Stimulated activated CD8-positive, alpha-beta memory T cell treated with anti-CD3 and anti-CD28 coated beads, Interleukin-4, amount 100 ng/mL, for 4 hours (primary cell): Measurements from ENCODE around the gene LCN9.
"Not testable (repeated sequence)": the region's sequence is repeated elsewhere in the genome, so short reads cannot be mapped to it uniquely, and the experiment has no call there.

ENCODE experiments used
- DNase-seq, 2 donors: peaks; one replicate each; pipeline ENCODE4 v3.0.0-alpha.2; 2020; ENCODE audit warnings: low read depth in 2 of 2, low spot score in 1 of 2

Gene LCN9

DNA sequence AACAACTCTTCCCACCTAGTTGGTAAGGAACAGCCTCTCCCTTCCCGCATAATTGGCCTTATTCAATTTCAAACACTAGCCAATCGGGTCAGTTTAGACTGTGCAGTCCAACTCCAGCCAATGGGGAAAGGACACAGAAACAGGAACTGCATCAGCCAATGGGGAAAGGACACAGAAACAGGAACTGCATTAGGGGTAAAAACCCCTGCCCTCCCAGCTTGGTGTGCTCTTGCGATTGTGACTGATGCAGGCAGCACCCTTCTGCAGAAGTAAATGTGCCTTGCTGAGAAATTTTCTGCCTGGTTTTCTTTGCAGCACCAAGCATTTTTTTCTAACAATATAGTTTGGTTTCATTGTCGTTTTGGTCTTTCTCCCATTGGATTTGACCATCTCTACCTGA lies 15.2 kb upstream of the LCN9 start:
- DNase-seq = no peak

DNA sequence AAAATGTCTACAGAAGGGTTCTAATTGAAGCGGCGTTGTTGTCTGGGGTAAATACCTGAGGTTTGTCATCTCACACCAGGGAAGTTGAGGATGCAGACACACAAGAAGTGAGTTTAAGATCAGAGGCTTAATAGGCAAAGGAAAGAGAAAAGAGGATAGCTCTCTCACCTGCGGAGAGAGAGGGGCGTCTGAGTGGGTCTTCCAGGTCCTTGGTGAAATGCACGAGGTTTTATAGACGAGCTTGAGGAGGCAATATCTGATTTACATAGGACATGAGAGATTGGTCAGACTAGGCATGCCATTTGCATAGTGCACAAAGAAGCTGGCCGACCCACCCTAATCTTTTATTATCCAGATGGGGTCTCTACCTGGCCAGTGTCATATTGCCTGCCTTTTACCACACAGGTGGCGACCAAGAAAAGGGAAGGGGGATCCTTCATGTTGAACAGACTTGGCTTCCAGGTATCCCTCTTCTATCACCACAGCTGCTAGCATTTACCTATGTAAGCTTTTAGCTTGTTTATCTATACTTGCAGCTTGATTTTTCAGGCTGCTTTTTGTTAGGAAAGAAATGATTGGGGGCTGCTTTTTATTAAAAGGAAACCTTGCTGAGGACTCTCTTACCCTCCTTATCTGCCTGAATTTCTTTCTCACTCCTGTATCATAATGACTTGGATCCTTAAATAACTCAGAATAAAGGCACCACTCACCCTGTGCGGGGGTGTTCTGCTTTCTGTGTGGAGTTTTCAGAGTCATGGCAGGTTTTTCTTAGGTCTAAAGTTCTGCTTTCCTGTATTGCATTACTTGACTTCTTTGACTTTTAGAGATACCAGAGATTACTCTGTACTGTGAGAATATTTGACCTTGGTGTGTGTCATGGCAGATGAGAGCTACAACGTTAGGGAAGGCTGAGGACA lies 14.4 kb upstream of the LCN9 start:
- DNase-seq = no peak

DNA sequence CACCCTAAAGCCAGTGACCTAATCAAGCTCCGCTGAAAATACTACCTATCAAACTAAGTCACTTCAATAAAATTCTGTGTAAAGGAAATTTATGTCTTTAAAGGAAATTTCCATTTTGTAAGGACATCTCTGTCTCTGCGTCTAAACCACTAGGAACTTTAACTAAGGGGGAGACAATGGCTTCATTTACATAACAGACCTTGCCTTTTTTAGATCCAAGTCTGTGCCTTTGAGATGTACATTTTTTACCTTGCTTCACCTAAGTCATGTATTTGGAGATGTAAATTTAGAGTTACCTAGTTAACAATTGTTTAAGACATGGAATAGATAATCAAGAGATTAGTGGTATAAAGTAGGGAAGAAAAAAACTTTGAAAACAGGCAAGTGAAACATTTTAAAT lies 13.6 kb upstream of the LCN9 start:
- no peak for DNase-seq

DNA sequence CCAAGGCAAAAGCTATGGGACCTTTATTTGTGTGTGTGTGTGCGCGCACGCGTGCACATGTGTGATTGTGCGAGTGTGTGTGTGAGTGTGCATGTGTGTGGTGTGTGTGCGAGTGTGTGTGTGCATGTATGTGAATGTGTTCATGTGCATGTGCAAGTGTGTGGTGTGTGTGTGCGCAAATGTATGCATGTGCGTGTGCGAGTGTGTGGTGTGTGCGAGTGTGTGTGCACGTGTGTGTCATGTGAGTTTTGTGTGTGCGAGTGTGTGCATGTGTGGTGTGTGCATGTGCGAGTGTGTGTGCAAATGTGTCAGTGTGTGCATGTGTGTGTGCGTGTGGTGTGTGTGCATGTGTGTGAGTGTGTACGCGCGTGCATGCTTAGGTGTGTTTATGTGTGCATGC lies 12.7 kb upstream of the LCN9 start:
- no peak for DNase-seq

DNA sequence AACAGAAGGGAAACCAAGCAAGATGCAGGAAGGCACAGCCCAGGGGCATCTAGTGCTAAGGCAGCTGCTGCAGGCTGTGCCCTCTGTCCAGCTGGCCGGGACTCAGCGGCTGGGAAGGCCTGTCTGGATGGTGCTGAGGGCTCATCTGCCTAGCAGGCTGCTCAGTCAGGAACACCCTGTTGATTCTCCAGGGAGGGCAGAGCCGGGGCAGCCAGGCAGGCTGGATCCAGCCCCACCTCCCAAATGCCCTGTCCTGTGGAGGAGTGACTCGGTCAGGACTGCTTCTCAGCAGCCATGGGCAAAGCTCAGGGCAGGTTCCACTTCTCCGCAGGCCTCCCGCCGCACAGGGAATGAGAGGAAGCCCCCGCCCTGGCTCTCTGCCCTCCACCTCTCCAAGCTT lies 7.8 kb upstream of the LCN9 start:
- DNase-seq = no peak

DNA sequence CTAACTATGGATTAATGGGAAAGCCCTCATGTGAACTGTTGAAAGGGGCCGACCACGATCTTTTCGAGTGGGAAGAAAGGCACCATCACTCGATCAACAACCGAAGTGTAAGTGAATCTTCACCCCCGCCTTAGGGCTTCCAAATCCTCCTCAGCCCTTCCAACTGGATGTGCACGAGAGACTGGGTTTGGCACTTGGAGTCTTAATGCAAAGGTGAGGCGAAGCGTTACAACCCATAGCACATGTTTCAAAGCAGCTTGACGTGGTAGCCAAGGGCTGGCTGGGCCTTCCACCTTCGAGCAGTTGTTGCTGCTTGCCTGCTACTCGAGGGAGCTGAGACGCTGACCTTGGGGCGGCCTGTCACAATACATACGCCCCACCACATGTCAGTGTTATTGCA lies 5.7 kb upstream of the LCN9 start:
- no peak for DNase-seq

DNA sequence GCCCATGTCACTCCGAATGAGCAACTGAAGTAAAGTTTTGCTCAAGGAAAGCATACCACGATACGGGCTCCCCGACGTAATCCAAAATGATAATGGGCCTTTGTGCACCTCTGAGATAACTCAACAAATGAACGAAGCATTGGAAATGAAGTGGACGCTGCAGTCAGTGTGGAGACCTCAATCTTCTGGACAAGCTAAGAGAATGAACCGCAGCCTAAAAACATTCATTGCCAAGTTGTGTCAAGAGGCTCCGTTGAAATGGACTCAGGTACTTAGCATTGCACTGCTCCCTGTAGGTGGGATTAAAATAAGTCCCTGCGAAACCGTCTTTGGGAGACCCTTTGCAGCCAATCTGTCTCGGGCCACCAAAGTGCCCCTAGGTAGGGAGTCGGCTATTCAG lies 3.9 kb upstream of the LCN9 start:
- DNase-seq = no peak

DNA sequence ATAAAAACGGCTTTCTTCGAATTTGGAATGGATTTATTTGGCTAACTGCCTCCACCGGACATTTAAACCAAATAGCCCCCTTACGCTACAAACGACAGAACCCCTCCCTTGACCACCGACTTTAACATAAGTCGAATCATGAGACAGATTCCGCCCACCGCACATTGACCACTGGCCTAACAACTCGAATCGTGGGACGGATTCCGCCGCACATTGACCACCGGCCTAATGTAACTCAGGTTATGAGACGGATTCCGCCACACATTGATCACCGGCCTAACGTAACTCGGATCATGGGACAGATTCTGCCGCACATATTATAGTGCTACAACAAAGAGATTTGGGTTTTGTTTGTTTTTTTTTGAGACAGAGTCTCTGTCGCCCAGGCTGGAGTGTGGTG lies 2.7 kb upstream of the LCN9 start:
- no peak for DNase-seq

DNA sequence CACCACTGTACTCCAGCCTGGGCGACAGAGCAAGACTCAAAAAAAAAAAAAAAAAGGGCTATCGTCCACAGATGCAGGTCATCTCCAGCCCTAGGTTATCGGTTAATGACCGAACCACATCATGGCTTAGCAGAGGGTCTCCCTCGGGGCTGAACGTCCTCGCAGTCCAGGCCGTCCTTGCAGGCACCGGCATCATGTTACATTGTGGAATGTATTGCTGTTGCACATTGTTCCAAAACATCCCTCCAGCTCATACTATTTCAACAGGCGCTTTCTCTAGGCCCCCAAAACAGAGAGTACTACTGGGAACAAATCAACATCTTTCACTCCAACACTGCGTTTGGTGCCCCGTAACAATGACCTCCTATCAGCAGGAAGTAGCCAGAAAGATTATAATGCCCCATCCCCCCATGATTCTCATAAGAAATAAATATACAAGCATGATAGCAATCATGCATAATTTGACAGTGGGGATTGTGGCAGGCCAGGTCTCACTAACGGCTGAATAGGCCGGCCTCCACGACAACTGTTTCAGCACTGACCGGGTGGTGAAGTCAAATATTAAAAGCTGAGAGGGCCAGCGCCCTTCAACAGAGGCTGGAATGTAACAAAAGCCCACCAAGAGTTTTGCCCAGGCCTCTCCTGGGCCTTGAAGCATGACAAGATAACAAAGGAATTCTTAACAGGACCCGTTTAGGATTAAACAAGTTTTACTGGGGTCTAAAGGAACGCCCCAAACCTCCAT lies 1.1 kb upstream of the LCN9 start:
- DNase-seq = no peak

DNA sequence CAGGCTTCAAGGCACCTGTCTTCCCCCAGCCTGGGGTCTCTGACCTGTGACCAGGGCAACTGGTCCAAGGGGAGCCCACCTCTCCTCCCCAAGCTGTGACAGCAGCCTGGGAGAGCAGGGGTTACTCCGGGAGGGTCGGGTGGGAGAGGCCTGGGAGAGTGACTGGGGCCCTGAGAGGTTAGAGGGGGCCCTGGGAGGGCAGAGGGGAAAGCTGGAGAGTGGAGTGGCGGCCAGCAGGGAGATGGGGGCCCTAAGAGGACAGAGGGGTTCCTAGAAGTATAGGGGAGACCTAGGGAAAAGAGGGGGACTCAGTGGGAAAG lies 302 bp downstream of the LCN9 start:
- no peak for DNase-seq

DNA sequence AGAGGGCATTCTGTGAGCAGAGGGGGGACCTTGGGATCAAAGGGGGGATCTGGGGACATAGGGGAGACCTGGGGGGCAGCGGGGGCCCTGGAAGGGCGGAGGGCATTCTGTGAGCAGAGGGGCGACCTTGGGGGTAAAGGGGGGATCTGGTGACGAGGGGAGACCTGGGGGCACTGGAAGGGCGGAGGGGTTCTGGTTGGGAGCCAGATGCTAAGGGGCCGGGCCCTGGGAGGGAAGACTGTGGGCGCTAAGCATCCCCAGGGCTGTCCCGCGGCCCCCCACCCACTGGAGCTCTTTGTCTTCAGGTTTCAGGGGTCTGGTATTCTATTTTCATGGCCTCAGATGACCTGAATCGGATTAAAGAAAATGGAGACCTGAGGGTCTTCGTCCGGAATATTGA lies 748 bp downstream of the LCN9 start:
- no peak for DNase-seq

DNA sequence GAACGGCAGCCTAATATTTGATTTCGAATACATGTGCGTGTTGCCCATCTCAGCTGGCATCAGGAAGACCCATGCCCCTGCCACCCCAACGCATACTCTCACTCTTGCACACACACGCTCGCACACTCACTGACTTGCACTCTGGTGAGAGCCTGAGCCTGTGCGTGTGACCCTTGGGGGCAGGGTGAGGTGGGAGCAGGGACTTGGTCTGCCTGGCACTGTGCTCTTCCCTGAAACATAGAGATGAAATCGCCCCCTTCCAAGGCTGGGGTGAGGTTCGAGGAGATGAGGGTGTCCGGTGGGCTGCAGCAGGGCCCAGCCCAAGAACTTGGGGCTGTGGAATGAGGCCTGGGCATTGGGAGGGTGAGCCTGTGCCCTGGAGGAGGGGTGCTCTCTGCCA lies 1.2 kb downstream of the LCN9 start:
- no peak for DNase-seq

DNA sequence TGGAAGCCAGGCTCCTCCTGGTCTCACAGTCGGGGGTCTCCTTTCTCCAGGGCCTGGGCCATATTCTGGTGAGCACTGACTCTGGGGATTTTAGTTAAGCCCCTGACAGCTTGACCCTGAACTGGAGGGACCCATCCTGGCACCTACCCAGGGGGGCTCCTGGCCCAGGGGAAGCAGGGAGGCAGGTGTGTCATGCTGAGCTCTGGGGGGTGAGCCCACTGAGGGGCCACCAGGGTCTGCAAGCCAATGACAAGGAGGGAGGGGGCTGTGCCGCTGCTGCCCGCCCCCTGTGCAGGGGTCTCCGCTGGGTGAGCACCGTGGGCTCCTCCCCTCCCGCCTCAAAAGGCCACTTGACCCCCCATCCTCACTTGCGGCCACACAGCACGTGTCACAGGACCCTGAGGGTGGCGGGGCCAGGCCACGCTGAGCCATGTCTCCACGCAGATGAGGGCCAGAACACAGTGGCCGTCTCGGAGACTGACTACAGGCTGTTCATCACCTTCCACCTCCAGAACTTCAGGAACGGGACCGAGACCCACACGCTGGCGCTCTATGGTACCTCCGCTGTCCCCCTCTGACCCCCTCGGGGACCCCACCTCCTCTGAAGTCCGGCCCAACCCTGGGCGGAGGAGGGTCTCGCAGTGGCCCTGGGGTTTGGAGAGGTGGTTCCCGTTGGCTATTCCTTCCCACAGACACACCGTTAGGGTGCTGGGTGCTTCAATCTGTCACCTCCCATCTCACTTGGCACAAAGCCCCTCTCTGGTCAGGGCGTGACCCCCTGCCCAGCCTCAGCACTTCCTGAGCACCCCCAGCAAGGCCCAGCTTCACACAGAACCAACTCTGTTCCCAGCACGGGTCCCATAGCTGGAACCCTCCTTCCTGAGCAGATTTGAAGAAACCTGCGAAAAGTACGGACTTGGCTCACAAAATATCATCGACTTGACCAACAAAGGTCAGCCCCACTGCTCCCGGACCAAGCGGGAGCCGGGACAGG lies 2.0 kb downstream of the LCN9 start:
- DNase-seq = no peak

DNA sequence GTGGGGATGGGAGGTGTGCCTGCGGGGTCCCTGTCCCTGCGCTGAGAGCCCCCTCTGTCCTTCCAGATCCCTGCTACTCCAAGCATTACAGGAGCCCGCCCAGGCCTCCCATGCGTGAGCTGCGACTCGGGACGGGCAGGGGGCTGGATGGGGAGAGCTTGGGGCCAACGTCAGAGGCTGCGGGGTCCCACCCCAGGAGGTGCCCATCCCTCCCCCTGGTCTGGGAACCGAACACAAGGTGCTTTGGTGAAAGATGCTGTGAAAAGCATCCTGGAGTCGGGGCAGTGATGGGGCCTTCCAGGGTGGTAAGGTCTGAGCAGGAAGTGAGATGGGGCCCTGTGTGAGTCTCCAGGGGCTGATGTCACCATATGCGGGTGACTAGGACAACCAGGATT lies 2.7 kb downstream of the LCN9 start:
- no peak for DNase-seq

DNA sequence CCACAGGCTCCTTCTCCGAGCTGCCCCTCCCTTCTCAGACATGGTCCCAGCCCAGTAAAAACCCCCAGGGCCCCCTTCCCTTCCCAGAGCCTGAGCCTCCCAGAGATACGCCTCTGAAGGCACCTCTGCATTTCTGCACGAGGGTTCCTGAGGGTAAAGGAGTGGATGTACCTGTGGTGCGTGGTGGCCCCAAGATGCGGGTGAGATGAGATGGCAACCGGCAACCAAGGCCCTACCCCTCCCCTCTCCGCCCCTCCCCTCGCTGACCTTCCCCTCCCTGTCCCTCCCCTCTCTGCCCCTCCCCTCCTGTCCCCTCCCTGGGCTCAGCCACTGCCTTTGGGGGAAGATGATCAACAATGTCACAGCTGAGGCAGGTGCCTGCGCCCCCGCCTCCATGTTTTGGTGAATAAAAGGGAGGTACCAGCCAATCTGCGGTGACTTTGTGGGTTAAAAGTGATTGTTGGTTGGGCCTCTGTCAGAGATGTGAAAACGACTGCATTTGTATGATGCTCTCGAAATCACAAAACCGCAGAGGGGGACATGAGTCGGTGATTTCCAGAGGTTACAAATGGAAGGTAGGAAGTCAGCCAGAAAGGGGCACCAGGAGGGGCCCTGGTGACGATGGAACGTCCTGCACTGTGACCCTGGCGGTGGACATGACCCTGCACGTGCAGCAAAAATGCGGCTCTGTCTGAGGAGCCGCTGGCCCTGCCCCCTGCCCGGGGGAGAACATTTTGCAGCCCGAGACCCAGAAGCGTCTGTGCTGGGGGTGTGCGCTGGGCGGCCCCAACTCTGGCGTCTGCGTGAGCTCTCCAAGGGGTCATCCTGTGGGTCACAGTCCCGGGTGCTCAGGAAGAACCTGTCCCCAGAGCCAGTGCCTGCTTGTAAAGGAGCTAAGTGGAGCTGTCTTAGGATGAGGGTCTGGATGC lies 3.7 kb downstream of the LCN9 start:
- DNase-seq = no peak

DNA sequence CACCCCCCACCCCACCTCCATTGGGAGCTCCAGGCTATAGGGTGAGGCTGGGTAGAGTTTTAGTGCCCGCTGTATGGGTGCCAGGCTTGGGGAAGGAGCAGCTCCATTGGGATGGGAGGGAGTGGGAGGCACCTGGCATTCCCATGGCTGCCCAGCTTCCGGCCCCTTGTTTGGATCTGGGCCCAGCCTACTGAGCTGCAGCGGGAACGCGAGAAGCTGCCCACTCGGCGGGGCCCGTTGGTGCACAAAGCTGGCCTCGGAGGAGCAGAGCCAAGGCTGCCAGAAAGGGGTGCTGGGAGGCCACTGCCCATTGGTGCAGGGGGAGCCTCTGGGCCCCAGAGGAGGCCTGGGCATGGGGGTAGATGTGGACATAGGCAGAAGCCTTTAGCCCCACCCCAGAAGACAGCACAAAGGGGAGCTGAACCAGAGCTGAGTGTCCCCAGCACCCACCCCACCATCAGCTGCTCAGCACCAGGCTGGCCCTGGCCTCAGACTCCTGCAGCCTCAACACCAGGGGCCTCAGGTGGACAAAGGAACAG lies 4.4 kb downstream of the LCN9 start:
- no peak for DNase-seq

DNA sequence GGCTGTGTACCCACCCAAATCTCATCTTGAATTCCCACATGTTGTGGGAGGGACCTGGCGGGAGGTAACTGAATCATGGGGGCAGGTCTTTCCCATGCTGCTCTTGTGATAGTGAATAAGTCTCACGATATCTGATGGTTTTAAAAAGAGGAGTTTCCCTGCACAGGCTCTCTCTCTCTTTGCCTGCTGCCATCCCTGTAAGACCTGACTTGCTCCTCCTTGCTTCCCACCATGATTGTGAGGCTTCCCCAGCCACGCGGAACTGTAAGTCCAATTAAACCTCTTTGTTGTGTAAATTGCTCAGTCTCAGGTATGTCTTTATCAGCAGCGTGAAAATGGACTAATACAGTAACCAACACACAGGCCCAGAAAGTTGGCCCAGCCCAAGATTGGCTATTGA lies 5.9 kb downstream of the LCN9 start:
- DNase-seq = not testable (repeated sequence)

DNA sequence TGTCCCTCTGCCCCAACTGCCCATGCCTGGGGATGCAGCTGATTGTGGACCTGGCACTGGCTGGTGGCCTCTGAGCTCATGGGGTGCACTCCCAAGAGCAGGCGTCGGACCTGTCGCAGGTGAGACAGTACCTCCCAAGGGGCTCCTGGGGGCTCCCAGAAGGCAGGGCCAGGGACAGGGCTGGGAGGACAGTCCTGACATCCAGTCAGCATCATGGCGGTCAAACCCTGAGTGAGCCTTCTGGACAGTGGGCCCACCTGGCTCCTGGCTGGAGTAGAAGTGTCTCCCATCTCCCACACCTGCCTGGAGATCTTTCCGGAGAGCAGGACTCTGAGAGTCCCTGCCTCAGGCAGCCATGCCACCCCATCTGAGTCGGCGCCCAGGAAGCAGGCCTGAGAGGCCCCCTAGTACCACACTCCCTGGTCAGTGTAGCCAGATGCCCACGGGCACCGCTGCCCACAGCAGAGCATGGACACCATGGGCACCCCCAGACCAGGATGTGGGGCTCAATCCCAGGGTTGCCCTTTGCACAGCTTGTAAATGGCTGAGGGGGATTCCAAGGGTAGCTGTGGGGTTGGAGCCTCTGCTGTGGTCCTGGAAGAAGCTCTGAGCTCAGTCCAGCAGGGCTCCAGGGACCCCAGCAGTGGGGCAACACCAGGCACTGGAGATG lies 6.6 kb downstream of the LCN9 start:
- no peak for DNase-seq

DNA sequence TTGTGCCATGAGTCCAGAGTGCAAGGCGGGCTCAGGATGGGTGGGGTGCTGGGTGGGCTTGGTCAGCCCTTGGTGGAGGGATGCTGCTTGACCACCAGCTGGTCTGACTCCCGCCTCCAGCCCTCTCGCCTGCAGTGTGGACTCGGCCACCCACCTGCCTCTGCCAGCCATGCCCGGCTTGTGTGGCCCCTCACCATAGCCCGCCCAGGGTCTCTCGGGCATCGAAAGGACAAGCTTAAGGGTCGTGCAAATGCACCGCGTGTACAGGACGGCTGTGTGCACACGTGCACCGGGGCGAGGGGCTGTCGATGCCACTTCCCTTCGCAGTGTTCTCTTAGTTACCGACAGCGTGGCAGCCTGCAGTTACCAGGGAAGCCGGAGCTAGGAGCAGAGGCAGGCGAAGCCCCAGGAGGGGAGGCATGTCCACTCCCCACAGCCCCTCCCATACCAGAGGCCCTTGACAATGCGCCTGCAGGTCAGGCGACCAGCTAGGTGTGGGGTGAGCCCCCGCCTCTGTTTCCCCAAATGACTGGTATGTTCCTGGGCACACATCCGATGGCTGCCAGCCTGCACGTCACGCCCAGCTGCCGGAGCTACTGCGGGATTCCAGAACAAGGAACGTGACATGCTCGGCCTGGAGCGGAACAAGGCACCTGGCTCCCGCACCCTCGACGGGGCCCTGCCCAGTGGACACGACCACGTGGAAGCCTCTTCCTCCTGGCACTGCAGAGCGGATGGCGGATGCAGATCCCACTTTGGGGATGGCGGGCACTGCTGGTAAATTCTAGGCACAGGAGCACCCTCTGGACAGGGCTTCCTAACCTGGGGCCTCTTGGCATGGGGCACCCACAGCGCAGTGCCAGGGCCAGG lies 7.8 kb downstream of the LCN9 start:
- DNase-seq = no peak
